SK-N-SH (cell line): ENCODE data around the gene IL37. TPM values are rescaled to one million over a fixed set of nuclear protein-coding genes. Genes with fewer than 3 reads are reported as not detected.

Experiments
- CTCF ChIA-PET: fragments of 300-600, 350-600 bp; formaldehyde crosslinking; extraction: SDS; loops from one replicate; lab custom pipeline; 2021; lab: Yijun Ruan, JAX
- POLR2A ChIA-PET: fragments of 350-600 bp; sonication (Branson Sonifier 250); formaldehyde crosslinking; extraction: SDS; loops from one replicate; lab custom pipeline; 2020; ENCODE audit warnings: antibody characterized with exemption, inconsistent platforms; lab: Yijun Ruan, JAX
- DNase-seq: peaks from one replicate; pipeline ENCODE4 v3.0.0; 2012
- H2AFZ ChIP-seq: fragments of 200-600 bp; sonication (generic); 2 replicates; pipeline ENCODE4 v1.8.1; 2016; ENCODE audit warnings: antibody characterized with exemption, mild to moderate bottlenecking, low read depth
- H3F3A ChIP-seq: fragments of 200-600 bp; sonication (generic); replicated peaks from 2 replicates; pipeline ENCODE3; 2016; ENCODE audit warnings: antibody characterized with exemption, mild to moderate bottlenecking; ENCODE audit not compliant: insufficient read depth
- H3K27ac ChIP-seq, 2 experiments: fragments of 200-500 bp in 1 of 2; fragments of 200-600 bp in 1 of 2; sonication (Bioruptor generic) in 1 of 2; sonication (generic), shearing (Covaris generic) in 1 of 2; 2 replicates each; pipeline versions ENCODE4 v1.5.1 to v1.6.1; 2014 to 2016; ENCODE audit warnings: low read depth in 2 of 2, inconsistent platforms in 1 of 2, low read length in 1 of 2, mild to moderate bottlenecking in 1 of 2, mixed read lengths in 1 of 2
- H3K27me3 ChIP-seq: fragments of 200-600 bp; sonication (generic), shearing (Covaris generic); 2 replicates; pipeline ENCODE4 v1.6.1; 2016; ENCODE audit warnings: mixed run types; ENCODE audit not compliant: insufficient read depth
- H3K36me3 ChIP-seq, 2 experiments: fragments of 200-500 bp in 1 of 2; fragments of 200-600 bp in 1 of 2; sonication (Bioruptor generic) in 1 of 2; sonication (generic) in 1 of 2; replicated peaks in 1 of 2; 2 replicates each; pipeline versions ENCODE3 to v1.5.1; 2014 to 2016; ENCODE audit warnings: low read length in 1 of 2, mild to moderate bottlenecking in 1 of 2; ENCODE audit not compliant: insufficient read depth in 2 of 2, control insufficient read depth in 1 of 2
- H3K4me1 ChIP-seq, 2 experiments: fragments of 200-500 bp in 1 of 2; fragments of 200-600 bp in 1 of 2; sonication (Bioruptor generic) in 1 of 2; sonication (generic), shearing (Covaris generic) in 1 of 2; 2 replicates each; pipeline versions ENCODE4 v1.5.1 to v1.6.1; 2014 to 2016; ENCODE audit warnings: low read depth in 1 of 2, low read length in 1 of 2, mixed run types in 1 of 2; ENCODE audit not compliant: insufficient read depth in 2 of 2, control insufficient read depth in 1 of 2
- H3K4me2 ChIP-seq: fragments of 200-600 bp; sonication (generic), shearing (Covaris generic); 2 replicates; pipeline ENCODE4 v1.6.1; 2017; ENCODE audit warnings: mixed run types
- H3K4me3 ChIP-seq, 2 experiments: fragments of 200-500 bp in 1 of 2; fragments of 200-600 bp in 1 of 2; sonication (Bioruptor generic) in 1 of 2; sonication (generic), shearing (Covaris generic) in 1 of 2; 2 replicates each; pipeline versions ENCODE4 v1.5.1 to v1.8.1; 2014 to 2016; ENCODE audit warnings: low read depth in 2 of 2, inconsistent platforms in 1 of 2, low read length in 1 of 2, mild to moderate bottlenecking in 1 of 2, mixed read lengths in 1 of 2, moderate library complexity in 1 of 2
- H3K79me2 ChIP-seq: fragments of 200-600 bp; sonication (generic); 2 replicates; pipeline ENCODE4 v1.8.1; 2017; ENCODE audit warnings: mild to moderate bottlenecking; ENCODE audit not compliant: insufficient read depth
- H3K9ac ChIP-seq: fragments of 200-600 bp; sonication (generic); 2 replicates; pipeline ENCODE4 v1.6.1; 2017; ENCODE audit warnings: mixed run types
- H3K9me2 ChIP-seq: fragments of 200-600 bp; sonication (generic); 2 replicates; pipeline ENCODE4 v1.6.1; 2017; ENCODE audit warnings: mixed run types
- H3K9me3 ChIP-seq: fragments of 200-600 bp; sonication (generic); 2 replicates; pipeline ENCODE4 v1.6.1; 2017; ENCODE audit warnings: mixed run types, mild to moderate bottlenecking, moderate library complexity
- H4K20me1 ChIP-seq: fragments of 200-600 bp; sonication (generic); 2 replicates; pipeline ENCODE4 v1.6.1; 2017; ENCODE audit warnings: mild to moderate bottlenecking, mixed run types; ENCODE audit not compliant: insufficient read depth
- ELF1 ChIP-seq: IDR thresholded peaks from 2 replicates; pipeline ENCODE4 v1.4.0; 2012
- EP300 ChIP-seq, 2 experiments: IDR thresholded peaks; 2 replicates each; pipeline versions ENCODE4 v1.4.0 to v1.6.1; 2012; ENCODE audit warnings: borderline replicate concordance in 1 of 2, low read depth in 1 of 2, low read length in 1 of 2
- GABPA ChIP-seq: IDR thresholded peaks from 2 replicates; pipeline ENCODE4 v1.4.0; 2012; ENCODE audit warnings: low read depth, mild to moderate bottlenecking
- GATA2 ChIP-seq: sonication (generic); formaldehyde crosslinking; IDR thresholded peaks from 2 replicates; pipeline ENCODE4 v1.5.0; 2020; ENCODE audit warnings: mild to moderate bottlenecking, missing genetic modification reagents
- JUND ChIP-seq: IDR thresholded peaks from 2 replicates; pipeline ENCODE4 v1.4.0; 2012
- MEF2A ChIP-seq: IDR thresholded peaks from 2 replicates; pipeline ENCODE4 v1.4.0; 2012; ENCODE audit warnings: low read depth, borderline replicate concordance
- NRF1 ChIP-seq: IDR thresholded peaks from 2 replicates; pipeline ENCODE4 v1.6.1; 2012; ENCODE audit warnings: low read depth, mild to moderate bottlenecking, low read length
- RAD21 ChIP-seq: IDR thresholded peaks from 2 replicates; pipeline ENCODE4 v1.6.1; 2012; ENCODE audit warnings: mild to moderate bottlenecking, low read length
- RCOR1 ChIP-seq: fragments of 150-350 bp; IDR thresholded peaks from 2 replicates; pipeline ENCODE4 v1.6.1; 2017; ENCODE audit warnings: antibody characterized with exemption, low read length
- TAF1 ChIP-seq: IDR thresholded peaks from 2 replicates; pipeline ENCODE4 v1.6.1; 2012; ENCODE audit warnings: low read depth, mild to moderate bottlenecking, low read length, moderate library complexity, borderline replicate concordance
- TEAD4 ChIP-seq: IDR thresholded peaks from 2 replicates; pipeline ENCODE4 v1.4.0; 2012; ENCODE audit warnings: mild to moderate bottlenecking, borderline replicate concordance; ENCODE audit not compliant: insufficient read depth
- WGBS: methylation state at CpG from one replicate; pipeline ENCODE4 v1.1.6; 2017; ENCODE audit warnings: low lambda C conversion rate; 5-methylcytosine and 5-hydroxymethylcytosine counted together
- polyA plus RNA-seq, 3 experiments: library from polyadenylated mRNA; depleted of rRNA; stranded (reverse); fragments of >200 nt; gene quantifications; 2 replicates each; pipeline ENCODE4 v1.2.3, GENCODE V29; 2012
- TF ChIP-seq, protein P1 (sequence below): fragments of 200-600 bp; sonication (generic); IDR thresholded peaks from 2 replicates; pipeline ENCODE4 v1.6.1; 2017; ENCODE audit warnings: antibody characterized with exemption, mild to moderate bottlenecking, moderate library complexity
- TF ChIP-seq, protein P2 (sequence below): IDR thresholded peaks from 2 replicates; pipeline ENCODE4 v1.4.0; 2012; ENCODE audit warnings: low read depth, borderline replicate concordance

The IL37 gene
- polyA plus RNA-seq, 1 of the 3 experiments (the other 2 are of a cell fraction) = not detected

DNA sequence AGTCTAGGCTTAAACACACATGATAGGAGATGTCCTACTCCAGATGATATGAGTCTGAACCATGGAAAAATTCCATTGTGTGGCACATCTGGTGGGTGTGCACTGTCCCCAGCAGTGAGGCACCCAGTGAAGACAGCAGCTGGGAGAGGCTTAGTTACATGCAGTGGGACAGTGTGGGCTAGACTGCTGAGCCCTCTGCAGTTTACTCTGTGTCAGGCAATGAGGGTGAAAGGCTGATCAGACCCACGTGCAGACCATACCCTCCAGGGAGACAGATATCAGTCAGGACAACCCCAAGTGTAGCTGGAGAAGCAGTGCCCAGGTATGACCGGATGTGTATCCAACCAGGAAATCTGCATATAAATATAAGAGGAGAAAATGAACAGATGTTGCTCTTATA lies 13.4 kb downstream of the IL37 start:
- Histone ChIP-seq H4K20me1 (no peaks in the 10 kb centered on the region), H3F3A (no peaks in the 10 kb centered on the region), H3K4me2 (no peak overlapping the region), H3K9me2 (no peaks in the 10 kb centered on the region), H3K27ac (no peak overlapping the region), H3K9me3 (no peaks in the 10 kb centered on the region), H2AFZ (no peak overlapping the region), H3K79me2 (no peaks in the 10 kb centered on the region), H3K36me3 (no peaks in the 10 kb centered on the region), H3K4me3 (no peak overlapping the region), H3K27me3 (peaks cover 24% of the 10 kb centered on the region; the same call in 1 of the 2 replicates), H3K4me1 (no peaks in the 10 kb centered on the region), H3K9ac (no peak overlapping the region)
- no peak for DNase-seq
- ChIA-PET POLR2A (no interaction called here), CTCF (interaction anchor here (0.6 to 4.2 kb wide), 2 partner anchors 17 to 754 kb away, joined by 3 to 16 read pairs; no protein-coding TSS in a partner anchor)
- no peak for TF ChIP-seq TAF1
- TF ChIP-seq RAD21 = no peak
- no peak for TF ChIP-seq NRF1
- no peak for TF ChIP-seq GABPA
- TF ChIP-seq EP300 (IDR thresholded peaks at IDR 0.05; ENCODE audit: borderline replicate concordance in 1 of 2, low read depth in 1 of 2, low read length in 1 of 2) = no peak
- TF ChIP-seq, protein P1, sequence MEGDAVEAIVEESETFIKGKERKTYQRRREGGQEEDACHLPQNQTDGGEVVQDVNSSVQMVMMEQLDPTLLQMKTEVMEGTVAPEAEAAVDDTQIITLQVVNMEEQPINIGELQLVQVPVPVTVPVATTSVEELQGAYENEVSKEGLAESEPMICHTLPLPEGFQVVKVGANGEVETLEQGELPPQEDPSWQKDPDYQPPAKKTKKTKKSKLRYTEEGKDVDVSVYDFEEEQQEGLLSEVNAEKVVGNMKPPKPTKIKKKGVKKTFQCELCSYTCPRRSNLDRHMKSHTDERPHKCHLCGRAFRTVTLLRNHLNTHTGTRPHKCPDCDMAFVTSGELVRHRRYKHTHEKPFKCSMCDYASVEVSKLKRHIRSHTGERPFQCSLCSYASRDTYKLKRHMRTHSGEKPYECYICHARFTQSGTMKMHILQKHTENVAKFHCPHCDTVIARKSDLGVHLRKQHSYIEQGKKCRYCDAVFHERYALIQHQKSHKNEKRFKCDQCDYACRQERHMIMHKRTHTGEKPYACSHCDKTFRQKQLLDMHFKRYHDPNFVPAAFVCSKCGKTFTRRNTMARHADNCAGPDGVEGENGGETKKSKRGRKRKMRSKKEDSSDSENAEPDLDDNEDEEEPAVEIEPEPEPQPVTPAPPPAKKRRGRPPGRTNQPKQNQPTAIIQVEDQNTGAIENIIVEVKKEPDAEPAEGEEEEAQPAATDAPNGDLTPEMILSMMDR = no peak
- TF ChIP-seq JUND = no peak
- TF ChIP-seq MEF2A = no peak
- WGBS = 6% methylated on average over 2 of the region's 2 CpGs

DNA sequence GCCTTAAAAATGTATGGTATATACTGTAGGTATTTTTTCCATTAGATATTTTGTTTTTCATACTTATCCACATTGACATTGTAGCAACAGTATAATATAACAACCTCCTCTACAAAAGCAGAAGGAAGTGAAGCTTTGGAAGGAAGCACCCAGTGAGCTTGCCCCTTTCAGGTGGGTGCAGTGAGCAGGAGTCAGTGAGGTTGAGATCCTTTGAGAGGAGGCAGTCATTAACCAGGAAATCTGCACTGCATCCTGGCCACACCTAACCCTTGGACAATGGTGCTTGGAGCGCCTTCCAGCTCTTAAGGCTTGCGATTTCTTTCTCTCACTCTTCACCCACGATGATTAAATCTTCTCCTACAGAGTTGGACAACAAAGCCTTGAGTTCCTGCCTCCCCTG lies 13.9 kb downstream of the IL37 start:
- CTCF ChIA-PET = interaction anchor here (0.6 to 4.2 kb wide), 3 partner anchors 17 to 753 kb away, joined by 3 to 16 read pairs (median 3); no protein-coding TSS in a partner anchor
- 3% methylated on average over 3 of the region's 3 CpGs for WGBS

More for the DNA sequence above, 13.9 kb downstream of the IL37 start:
- H3K79me2 ChIP-seq = no peaks in the 10 kb centered on the region
- no peak overlapping the region for H3K4me2 ChIP-seq
- H3K9ac ChIP-seq = no peak overlapping the region
- H4K20me1 ChIP-seq = no peaks in the 10 kb centered on the region
- no peak for TF ChIP-seq RCOR1
- no peak for TF ChIP-seq ELF1
- no peak for TF ChIP-seq TEAD4
- no peak for TF ChIP-seq GATA2 (CRISPR knock-in tag)
- TF ChIP-seq, protein P2, sequence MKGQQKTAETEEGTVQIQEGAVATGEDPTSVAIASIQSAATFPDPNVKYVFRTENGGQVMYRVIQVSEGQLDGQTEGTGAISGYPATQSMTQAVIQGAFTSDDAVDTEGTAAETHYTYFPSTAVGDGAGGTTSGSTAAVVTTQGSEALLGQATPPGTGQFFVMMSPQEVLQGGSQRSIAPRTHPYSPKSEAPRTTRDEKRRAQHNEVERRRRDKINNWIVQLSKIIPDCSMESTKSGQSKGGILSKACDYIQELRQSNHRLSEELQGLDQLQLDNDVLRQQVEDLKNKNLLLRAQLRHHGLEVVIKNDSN = no peak
- H3K4me1 ChIP-seq = no peaks in the 10 kb centered on the region
- no peaks in the 10 kb centered on the region for H3K36me3 ChIP-seq
- no peak overlapping the region for H3K27ac ChIP-seq
- no peaks in the 10 kb centered on the region for H3K9me3 ChIP-seq
- H3K27me3 ChIP-seq = peaks cover 26% of the 10 kb centered on the region; the same call in 1 of the 2 replicates
- no peaks in the 10 kb centered on the region for H3K9me2 ChIP-seq
- H2AFZ ChIP-seq = no peak overlapping the region
- no peak overlapping the region for H3K4me3 ChIP-seq
- H3F3A ChIP-seq = no peaks in the 10 kb centered on the region
- POLR2A ChIA-PET = no interaction called here
- DNase-seq = no peak
